Liver (tissue), 3 donors: ENCODE measurements around the gene WDR90.

Experiments
- CTCF ChIP-seq: fragments of 150-350 bp; IDR thresholded peaks from 2 replicates; pipeline ENCODE4 v1.5.1; 2017; ENCODE audit warnings: improper control_type of control experiment, low read depth, low read length; ENCODE audit not compliant: missing input control
- FOXA1 ChIP-seq: IDR thresholded peaks from 2 replicates; pipeline ENCODE4 v1.6.1; 2016; ENCODE audit warnings: antibody characterized with exemption
- JUND ChIP-seq, 2 donors: IDR thresholded peaks; 2 replicates each; pipeline ENCODE4 v1.6.1; 2016; ENCODE audit warnings: antibody characterized with exemption in 2 of 2
- RAD21 ChIP-seq, 2 donors: IDR thresholded peaks; 2 replicates each; pipeline ENCODE4 v1.6.1; 2016; ENCODE audit warnings: antibody characterized with exemption in 2 of 2, mild to moderate bottlenecking in 2 of 2
- TAF1 ChIP-seq: conservative IDR thresholded peaks from 2 replicates; pipeline ENCODE4 v1.6.1; 2016; ENCODE audit warnings: antibody characterized with exemption, mild to moderate bottlenecking
- YY1 ChIP-seq: IDR thresholded peaks from 2 replicates; pipeline ENCODE4 v1.6.1; 2016; ENCODE audit warnings: antibody characterized with exemption, mild to moderate bottlenecking
- donor health status: healthy.
- donor health status: healthy.

- TF ChIP-seq RAD21 (IDR thresholded peaks at IDR 0.05) (no peak), CTCF (no peak), TAF1 (no peak), FOXA1 (no peak), JUND (IDR thresholded peaks at IDR 0.05) (no peak), YY1 (no peak)
Observed at GRCh38 chr16:672851-673250, 23.7 kb downstream of the WDR90 start.
